Stimulated activated CD8-positive, alpha-beta memory T cell treated with anti-CD3 and anti-CD28 coated beads, Interleukin-7, amount 100 ng/mL, for 1 hour (primary cell): ENCODE results near the gene RPS6KA2.
"Not testable (repeated sequence)": the region's sequence is repeated elsewhere in the genome, so short reads cannot be mapped to it uniquely, and the experiment has no call there.

Experiments
- DNase-seq, 2 donors: peaks; one replicate each; pipeline ENCODE4 v3.0.0-alpha.2; 2020; ENCODE audit warnings: low read depth in 2 of 2

RPS6KA2 gene

DNA sequence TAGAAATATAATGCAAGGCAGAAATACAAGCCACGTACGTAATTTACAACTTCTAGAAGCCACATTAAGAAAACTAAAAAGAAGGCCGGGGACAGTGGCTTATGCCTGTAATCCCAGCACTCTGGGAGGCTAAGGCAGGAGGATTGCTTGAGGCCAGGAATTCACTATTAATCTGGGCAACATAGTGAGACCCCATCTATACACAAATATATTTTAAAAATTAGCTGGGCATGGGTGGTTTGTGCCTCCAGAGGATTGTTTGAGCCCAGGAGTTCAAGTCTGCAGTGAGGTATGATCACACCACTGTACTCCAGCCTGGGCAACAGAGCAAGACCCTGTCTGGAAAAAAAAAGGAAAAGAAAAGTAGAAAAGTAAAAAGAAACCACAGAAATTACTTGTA lies 256.6 kb downstream of the RPS6KA2 start:
- DNase-seq, result no peak

DNA sequence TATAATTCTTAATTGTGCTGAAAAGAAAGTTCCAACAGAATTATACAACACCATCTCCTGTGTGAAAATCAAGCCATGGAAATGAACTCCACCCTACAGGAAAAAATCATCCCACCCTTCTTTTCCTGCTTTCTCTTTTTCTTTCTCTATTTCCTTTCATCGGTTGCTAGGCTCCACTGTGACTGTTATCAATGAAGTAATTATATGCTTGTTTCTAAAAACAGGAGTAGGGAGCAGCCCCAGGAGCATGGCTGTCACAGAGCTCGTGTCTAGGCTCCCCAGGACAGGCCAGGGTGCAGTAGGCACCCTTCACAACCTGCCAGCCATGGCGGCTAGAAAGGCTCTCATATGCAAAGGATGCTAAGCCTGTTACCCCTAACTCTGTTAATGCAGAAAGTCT lies 257.3 kb downstream of the RPS6KA2 start:
- no peak for DNase-seq

DNA sequence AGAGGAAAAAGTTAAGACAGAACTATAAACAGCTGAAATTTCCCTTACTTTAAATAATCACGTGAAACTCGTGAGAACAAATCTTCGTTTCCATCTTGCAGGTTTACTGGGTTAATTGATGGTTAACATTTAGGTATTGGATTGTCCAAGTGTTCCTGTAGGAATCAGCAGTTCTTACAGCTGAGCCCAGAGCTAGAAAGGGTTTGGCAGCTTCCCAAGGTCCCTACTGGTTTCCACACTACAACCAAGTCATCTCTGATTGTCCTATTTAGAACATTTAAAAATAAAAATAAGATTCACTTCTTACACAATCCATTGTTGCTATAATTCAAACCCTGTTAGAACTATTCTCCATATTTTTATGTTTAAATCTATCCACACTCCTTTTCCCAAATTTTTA lies 260.1 kb downstream of the RPS6KA2 start:
- DNase-seq, result no peak

DNA sequence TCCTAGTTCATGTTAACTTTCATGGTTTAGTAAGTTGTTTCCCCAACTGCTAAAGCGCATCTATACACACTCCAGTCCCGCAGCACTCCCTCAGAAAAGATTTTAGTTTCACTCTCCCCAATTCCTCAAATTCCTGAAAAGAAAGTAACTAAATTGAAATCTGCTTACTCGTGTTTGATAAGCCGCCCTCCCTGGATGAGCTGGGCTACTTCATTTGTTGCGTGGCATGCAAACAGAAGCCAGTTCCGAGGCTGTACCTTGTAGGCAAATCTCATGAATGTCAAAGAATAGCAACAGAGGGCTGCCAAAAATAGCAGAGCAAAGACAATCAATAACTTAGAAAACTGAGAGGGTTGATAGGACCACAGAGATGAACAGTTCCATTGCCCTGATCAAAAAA lies 261.2 kb downstream of the RPS6KA2 start:
- no peak for DNase-seq

DNA sequence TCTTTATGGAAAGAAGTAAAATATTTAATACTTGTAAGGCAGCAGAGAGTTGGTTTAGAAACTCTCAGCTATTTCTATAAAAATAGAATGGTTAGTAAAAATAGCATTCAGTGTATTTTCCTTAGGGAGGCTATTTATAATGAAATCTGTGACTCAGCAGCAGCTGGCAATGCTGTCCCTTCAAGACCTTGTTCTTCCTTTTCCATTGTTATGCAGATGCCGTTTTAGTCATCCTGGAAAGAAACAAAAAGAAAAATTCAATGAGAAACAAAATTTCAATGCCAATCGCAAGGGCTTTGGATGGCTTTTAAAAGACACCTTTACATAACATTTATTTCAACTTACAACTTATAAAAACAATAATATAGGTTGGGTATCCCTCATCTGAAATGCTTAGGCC lies 261.8 kb downstream of the RPS6KA2 start:
- DNase-seq, result no peak

DNA sequence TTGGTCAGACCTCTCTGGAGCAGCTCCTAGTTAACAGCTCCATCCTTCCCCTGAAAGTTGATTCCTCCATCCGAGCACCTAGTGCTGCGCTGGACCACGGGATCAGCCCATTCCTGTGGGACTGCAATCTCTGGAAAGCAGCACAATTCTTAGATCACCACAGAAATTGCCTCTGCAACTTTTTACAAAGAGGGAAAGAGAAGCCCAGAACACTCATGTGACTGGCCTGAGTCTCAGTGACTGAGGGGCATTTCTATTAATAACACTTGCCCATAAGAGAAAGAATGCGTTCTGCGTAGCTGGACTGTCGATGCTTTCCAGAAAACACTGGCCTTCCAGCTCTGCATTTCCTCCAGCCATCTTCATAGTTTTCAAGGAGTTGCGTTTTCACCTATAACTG lies 262.6 kb downstream of the RPS6KA2 start:
- DNase-seq, result no peak

DNA sequence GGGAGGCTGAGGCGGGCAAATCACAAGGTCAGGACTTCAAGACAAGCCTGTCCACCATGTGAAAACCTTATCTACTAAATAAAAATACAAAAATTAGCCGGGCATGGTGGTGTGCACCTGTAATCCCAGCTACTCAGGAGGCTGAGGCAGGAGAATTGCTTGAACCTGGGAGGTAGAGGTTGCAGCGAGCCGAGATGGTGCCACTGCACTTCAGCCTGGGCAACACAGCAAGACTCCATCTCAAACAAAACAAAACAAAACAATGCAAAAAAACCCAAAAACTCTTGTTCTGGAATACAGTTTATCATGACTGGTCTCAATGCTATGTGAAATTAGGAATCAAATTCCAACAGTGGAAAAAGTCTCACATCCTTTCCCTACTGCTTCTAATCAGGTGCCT lies 264.6 kb downstream of the RPS6KA2 start:
- not testable (repeated sequence) for DNase-seq

DNA sequence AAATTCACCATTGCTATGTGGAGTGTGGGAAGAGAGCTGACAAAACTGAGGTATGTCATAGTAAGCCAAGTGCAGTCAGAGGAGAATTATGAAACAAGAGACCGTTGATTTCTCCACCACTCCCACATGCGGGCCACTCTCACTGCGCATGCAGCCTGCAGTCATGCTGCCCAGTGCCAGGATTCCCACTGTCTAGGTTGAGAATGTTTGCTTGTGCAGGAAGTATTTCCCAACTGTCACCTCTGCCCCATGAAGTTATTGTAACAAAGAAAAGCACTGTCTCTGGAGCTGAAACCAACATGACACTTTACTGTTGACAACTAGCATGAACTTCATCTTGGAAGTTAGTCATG lies 266.0 kb downstream of the RPS6KA2 start:
- DNase-seq, result no peak

GRCh38 chr6:166360243-166361076 lies 266.6 kb downstream of the RPS6KA2 start:
- DNase-seq, result no peak
